IMR-90 (cell line): ENCODE data around the gene EFHD1. TPM values are rescaled to one million over a fixed set of nuclear protein-coding genes. Genes with fewer than 3 reads are reported as not detected.

Experiments
- ATAC-seq: fragments of 200-7000 bp; cut with Tn5 transposase; 2 replicates; pipeline ENCODE4 v1.9.1; 2020; ENCODE audit warnings: low read depth, mild to moderate bottlenecking, moderate library complexity
- BruUV-seq: library from RNA; stranded (reverse); fragments of 400-500 nt; replicated peaks from 2 replicates; lab custom pipeline; 2021; lab: Mats Ljungman, UMichigan
- CTCF ChIA-PET: fragments of 300-600 bp; formaldehyde crosslinking; extraction: SDS; loops from one replicate; lab custom pipeline; 2021; ENCODE audit warnings: antibody characterized with exemption; lab: Yijun Ruan, JAX
- POLR2A ChIA-PET: fragments of 300-600 bp; sonication (Branson Sonifier 250); formaldehyde crosslinking; loops from one replicate; lab custom pipeline; 2022; ENCODE audit warnings: antibody characterized with exemption; ENCODE audit not compliant: unreplicated experiment; lab: Charles Lee
- DNase-seq: peaks from one replicate; pipeline ENCODE4 v3.0.0; 2013
- H2AFZ ChIP-seq: replicated peaks from 2 replicates; pipeline ENCODE3; 2013; ENCODE audit warnings: low read length, mild to moderate bottlenecking; ENCODE audit not compliant: poor library complexity
- H2AK5ac ChIP-seq: 2 replicates; pipeline ENCODE4 v1.6.1; 2013; ENCODE audit warnings: low read depth, low read length, inconsistent platforms
- H2AK9ac ChIP-seq: replicated peaks from 2 replicates; pipeline ENCODE3; 2013; ENCODE audit warnings: mild to moderate bottlenecking, low read depth, low read length, moderate library complexity; ENCODE audit not compliant: poor library complexity
- H2BK120ac ChIP-seq: 2 replicates; pipeline ENCODE4 v1.6.1; 2013; ENCODE audit warnings: low read depth, low read length, inconsistent platforms
- H2BK15ac ChIP-seq: 3 replicates; pipeline ENCODE4 v1.6.1; 2013; ENCODE audit warnings: low read depth, low read length, inconsistent platforms
- H2BK20ac ChIP-seq: 2 replicates; pipeline ENCODE4 v1.6.1; 2013; ENCODE audit warnings: low read depth, mild to moderate bottlenecking, inconsistent platforms, low read length, moderate library complexity
- H2BK5ac ChIP-seq: 2 replicates; pipeline ENCODE4 v1.6.1; 2013; ENCODE audit warnings: mild to moderate bottlenecking, low read depth, low read length, inconsistent platforms; ENCODE audit not compliant: poor library complexity, severe bottlenecking
- H3K14ac ChIP-seq: replicated peaks from 2 replicates; pipeline ENCODE4 v1.6.1; 2013; ENCODE audit warnings: low read depth, low read length, inconsistent platforms
- H3K18ac ChIP-seq: 2 replicates; pipeline ENCODE4 v1.6.1; 2013; ENCODE audit warnings: low read depth, low read length, control low read depth
- H3K23ac ChIP-seq: 2 replicates; pipeline ENCODE4 v1.6.1; 2013; ENCODE audit warnings: low read depth, low read length, inconsistent platforms
- H3K27ac ChIP-seq: 2 replicates; pipeline ENCODE4 v1.5.1; 2013; ENCODE audit warnings: mild to moderate bottlenecking, control low read depth, low read length; ENCODE audit not compliant: insufficient read depth
- H3K27me3 ChIP-seq: 2 replicates; pipeline ENCODE4 v1.6.1; 2013; ENCODE audit warnings: low read length; ENCODE audit not compliant: control insufficient read depth, insufficient read depth
- H3K36me3 ChIP-seq: 2 replicates; pipeline ENCODE4 v1.6.1; 2013; ENCODE audit warnings: low read length, mixed read lengths; ENCODE audit not compliant: control insufficient read depth, insufficient read depth
- H3K4ac ChIP-seq: 2 replicates; pipeline ENCODE4 v1.6.1; 2013; ENCODE audit warnings: low read depth, low read length, inconsistent platforms
- H3K4me1 ChIP-seq: 2 replicates; pipeline ENCODE4 v1.6.1; 2013; ENCODE audit warnings: low read length, mixed read lengths; ENCODE audit not compliant: control insufficient read depth, insufficient read depth
- H3K4me2 ChIP-seq: 2 replicates; pipeline ENCODE4 v1.6.1; 2013; ENCODE audit warnings: low read depth, mild to moderate bottlenecking, control low read depth, low read length, moderate library complexity
- H3K4me3 ChIP-seq: 2 replicates; pipeline ENCODE4 v1.5.1; 2013; ENCODE audit warnings: low read depth, mild to moderate bottlenecking, control low read depth, low read length, moderate library complexity; ENCODE audit not compliant: insufficient read depth
- H3K56ac ChIP-seq: 2 replicates; pipeline ENCODE4 v1.6.1; 2013; ENCODE audit warnings: low read length, inconsistent platforms; ENCODE audit not compliant: insufficient read depth; ENCODE audit errors: extremely low read depth
- H3K79me1 ChIP-seq, 2 experiments: 2 replicates each; pipeline ENCODE4 v1.6.1; 2013; ENCODE audit warnings: low read length in 2 of 2, inconsistent platforms in 1 of 2, low read depth in 1 of 2
- H3K9ac ChIP-seq: 2 replicates; pipeline ENCODE4 v1.6.1; 2013; ENCODE audit warnings: low read depth, low read length, control low read depth
- H3K9me1 ChIP-seq: 2 replicates; pipeline ENCODE4 v1.6.1; 2013; ENCODE audit warnings: low read length, inconsistent platforms; ENCODE audit not compliant: insufficient read depth
- H3K9me3 ChIP-seq: 2 replicates; pipeline ENCODE4 v1.6.1; 2013; ENCODE audit warnings: low read length; ENCODE audit not compliant: control insufficient read depth, insufficient read depth
- H4K20me1 ChIP-seq: 2 replicates; pipeline ENCODE4 v1.6.1; 2013; ENCODE audit warnings: low read length, inconsistent platforms; ENCODE audit not compliant: insufficient read depth
- H4K5ac ChIP-seq: 2 replicates; pipeline ENCODE4 v1.6.1; 2013; ENCODE audit warnings: mild to moderate bottlenecking, low read depth, low read length, control low read depth
- H4K8ac ChIP-seq, 2 experiments: 2 replicates each; pipeline ENCODE4 v1.6.1; 2013; ENCODE audit warnings: low read depth in 2 of 2, low read length in 2 of 2, control low read depth in 1 of 2, inconsistent platforms in 1 of 2
- H4K91ac ChIP-seq: 2 replicates; pipeline ENCODE4 v1.6.1; 2013; ENCODE audit warnings: low read depth, low read length, inconsistent platforms; ENCODE audit not compliant: insufficient read depth
- BHLHE40 ChIP-seq: fragments of 150-350 bp; IDR thresholded peaks from 2 replicates; pipeline ENCODE4 v1.6.1; 2016; ENCODE audit warnings: mild to moderate bottlenecking, low read depth, low read length
- CEBPB ChIP-seq: IDR thresholded peaks from 2 replicates; pipeline ENCODE4 v1.6.1; 2012; ENCODE audit warnings: low read depth, low read length, improper control_type of control experiment
- CHD1 ChIP-seq: IDR thresholded peaks from 2 replicates; pipeline ENCODE4 v1.6.1; 2012; ENCODE audit warnings: low read depth, low read length, improper control_type of control experiment
- FOS ChIP-seq: fragments of 150-350 bp; IDR thresholded peaks from 2 replicates; pipeline ENCODE4 v1.6.1; 2016; ENCODE audit warnings: low read depth, low read length
- MAFK ChIP-seq: IDR thresholded peaks from 2 replicates; pipeline ENCODE4 v1.6.1; 2012; ENCODE audit warnings: low read depth, low read length, improper control_type of control experiment
- MAZ ChIP-seq: IDR thresholded peaks from 2 replicates; pipeline ENCODE4 v1.6.1; 2012; ENCODE audit warnings: low read depth, mild to moderate bottlenecking, low read length, improper control_type of control experiment, moderate library complexity, borderline replicate concordance
- MXI1 ChIP-seq: IDR thresholded peaks from 2 replicates; pipeline ENCODE4 v1.6.1; 2012; ENCODE audit warnings: low read depth, mild to moderate bottlenecking, low read length, moderate library complexity, borderline replicate concordance
- NFE2L2 ChIP-seq: fragments of 150-350 bp; IDR thresholded peaks from 2 replicates; pipeline ENCODE4 v1.6.1; 2016; ENCODE audit warnings: low read depth, mild to moderate bottlenecking, low read length
- POLR2A ChIP-seq: IDR thresholded peaks from 2 replicates; pipeline ENCODE4 v1.6.1; 2012; ENCODE audit warnings: mild to moderate bottlenecking, low read depth, low read length
- RAD21 ChIP-seq: IDR thresholded peaks from 2 replicates; pipeline ENCODE4 v1.6.1; 2012; ENCODE audit warnings: low read length, improper control_type of control experiment
- RCOR1 ChIP-seq: IDR thresholded peaks from 2 replicates; pipeline ENCODE4 v1.6.1; 2012; ENCODE audit warnings: mild to moderate bottlenecking, low read length, improper control_type of control experiment; ENCODE audit not compliant: insufficient replicate concordance
- RFX5 ChIP-seq: IDR thresholded peaks from 2 replicates; pipeline ENCODE4 v1.8.0; 2012; ENCODE audit warnings: low read depth, mild to moderate bottlenecking, low read length, moderate library complexity
- SMC3 ChIP-seq: fragments of 150-350 bp; IDR thresholded peaks from 2 replicates; pipeline ENCODE4 v1.6.1; 2016; ENCODE audit warnings: low read depth, mild to moderate bottlenecking, antibody characterized with exemption, low read length, moderate library complexity
- WGBS, 2 experiments: methylation state at CpG; one replicate each; pipeline versions ENCODE4 v1.1.5 to v1.1.7; 2013; ENCODE audit warnings: missing lambda C conversion rate in 2 of 2; ENCODE audit not compliant: insufficient read length in 1 of 2; ENCODE audit errors: extremely low coverage in 2 of 2; 5-methylcytosine and 5-hydroxymethylcytosine counted together
- dilution Hi-C: fragments of 300-500 bp; cut with HindIII; formaldehyde crosslinking; loops from one replicate; pipeline ENCODE4 v1.14.3; 2018; ENCODE audit warnings: low sequenced_read_pairs; ENCODE audit not compliant: unreplicated experiment
- in situ Hi-C: fragments of 300-500 bp; cut with MboI; formaldehyde crosslinking; loops from 3 replicates; pipeline ENCODE4 v1.14.3; 2019; ENCODE audit warnings: low sequenced_read_pairs, inconsistent platforms, mixed read lengths
- intact Hi-C: fragments of 100-400 bp; cut with micrococcal nuclease; formaldehyde crosslinking; loops from 2 replicates; pipeline ENCODE4 v1.10.0; 2022
- polyA plus RNA-seq, 3 experiments: library from polyadenylated mRNA; depleted of rRNA; stranded (reverse); fragments of >200 nt; gene quantifications; 2 replicates each; pipeline ENCODE4 v1.2.3, GENCODE V29; 2012; ENCODE audit warnings: low replicate concordance in 1 of 3
- total RNA-seq: library from RNA; depleted of rRNA; stranded (reverse); fragments of >200 nt; gene quantifications from 2 replicates; pipeline ENCODE4 v1.2.3, GENCODE V29; 2012
- TF ChIP-seq, protein P1 (sequence below): fragments of 150-350 bp; IDR thresholded peaks from 2 replicates; pipeline ENCODE4 v1.6.1; 2016; ENCODE audit warnings: low read depth, mild to moderate bottlenecking, low read length, moderate library complexity, borderline replicate concordance
- TF ChIP-seq, protein P2 (sequence below): conservative IDR thresholded peaks from 2 replicates; pipeline ENCODE4 v1.5.1; 2012; ENCODE audit warnings: mild to moderate bottlenecking, low read depth, low read length, improper control_type of control experiment
- TF ChIP-seq, protein P3 (sequence below): fragments of 150-350 bp; IDR thresholded peaks from 2 replicates; pipeline ENCODE4 v1.6.1; 2017; ENCODE audit warnings: mild to moderate bottlenecking, antibody characterized with exemption, low read length, low read depth

Gene EFHD1
- total and polyA plus RNA-seq, 2 of the 4 experiments (the other 2 are of a cell fraction) = 0.27 TPM; not detected in 1

DNA sequence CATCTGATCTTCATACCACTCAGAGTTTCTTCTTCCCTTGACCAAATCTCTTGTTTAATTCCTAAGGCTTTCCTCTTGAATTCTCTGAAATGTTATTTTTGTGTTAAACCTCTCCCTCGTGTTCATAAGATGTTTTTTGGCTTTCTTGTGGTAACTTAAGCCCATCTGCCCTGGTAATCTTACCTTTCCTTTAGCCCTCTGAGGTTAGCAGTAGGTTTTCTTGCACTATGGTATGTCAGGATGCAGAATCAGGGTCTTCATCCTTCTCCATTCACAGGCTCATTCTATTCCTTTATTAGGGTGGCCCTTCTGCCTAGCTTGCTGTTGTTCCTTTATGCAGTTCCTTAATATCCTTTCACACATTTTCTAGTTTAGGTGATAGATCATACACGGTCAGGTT is 87.9 kb downstream of the EFHD1 start:
- DNase-seq (no peak), ATAC-seq (no peak)
- no peak overlapping the region for H3K9ac ChIP-seq
- in situ Hi-C loops (no loop called here), intact Hi-C loops (no loop called here), dilution Hi-C loops (no loop called here)
- no peak overlapping the region for H4K91ac ChIP-seq
- H4K5ac ChIP-seq = no peak overlapping the region
- H3K4ac ChIP-seq = no peak overlapping the region
- H2AK5ac ChIP-seq = no peak overlapping the region
- peaks cover 45% of the 10 kb centered on the region for H4K20me1 ChIP-seq
- no CpG with 5 or more reads among the region's 2 CpGs for WGBS, 2 experiments
- BruUV-seq = no TSS peak
- H4K8ac ChIP-seq = no peak overlapping the region
- peaks cover 26 to 60% of the 10 kb centered on the region in 2 experiments for H3K79me1 ChIP-seq
- POLR2A ChIA-PET = no interaction called here
- no peak overlapping the region for H3K4me3 ChIP-seq
- CTCF ChIA-PET = no interaction called here
- H2BK20ac ChIP-seq = no peak overlapping the region
- H3K27me3 ChIP-seq = no peaks in the 10 kb centered on the region
- H3K56ac ChIP-seq = no peak overlapping the region
- no peaks in the 10 kb centered on the region for H3K9me3 ChIP-seq
- no peaks in the 10 kb centered on the region for H3K4me1 ChIP-seq
- no peak overlapping the region for H2BK15ac ChIP-seq
- no peak overlapping the region for H2BK5ac ChIP-seq
- no peak overlapping the region for H3K23ac ChIP-seq
- no peak overlapping the region for H3K27ac ChIP-seq
- H2AK9ac ChIP-seq = no peak overlapping the region
- peaks cover 17% of the 10 kb centered on the region for H3K36me3 ChIP-seq
- H2BK120ac ChIP-seq = no peak overlapping the region
- H3K14ac ChIP-seq = no peak overlapping the region
- no peak overlapping the region for H3K4me2 ChIP-seq
- no peaks in the 10 kb centered on the region; the same call in 1 of the 2 replicates for H3K9me1 ChIP-seq
- H3K18ac ChIP-seq = no peak overlapping the region
- no peak for TF ChIP-seq CHD1
- no peak for TF ChIP-seq BHLHE40
- TF ChIP-seq FOS = no peak
- no peak for TF ChIP-seq NFE2L2
- TF ChIP-seq SMC3 = no peak
- TF ChIP-seq MAFK = no peak
- TF ChIP-seq CEBPB = no peak
- TF ChIP-seq RCOR1 = no peak
- TF ChIP-seq MAZ = no peak
- TF ChIP-seq, protein P1, sequence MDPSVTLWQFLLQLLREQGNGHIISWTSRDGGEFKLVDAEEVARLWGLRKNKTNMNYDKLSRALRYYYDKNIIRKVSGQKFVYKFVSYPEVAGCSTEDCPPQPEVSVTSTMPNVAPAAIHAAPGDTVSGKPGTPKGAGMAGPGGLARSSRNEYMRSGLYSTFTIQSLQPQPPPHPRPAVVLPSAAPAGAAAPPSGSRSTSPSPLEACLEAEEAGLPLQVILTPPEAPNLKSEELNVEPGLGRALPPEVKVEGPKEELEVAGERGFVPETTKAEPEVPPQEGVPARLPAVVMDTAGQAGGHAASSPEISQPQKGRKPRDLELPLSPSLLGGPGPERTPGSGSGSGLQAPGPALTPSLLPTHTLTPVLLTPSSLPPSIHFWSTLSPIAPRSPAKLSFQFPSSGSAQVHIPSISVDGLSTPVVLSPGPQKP = no peak
- TF ChIP-seq POLR2A = no peak
- no peak for TF ChIP-seq MXI1
- no peak for TF ChIP-seq RAD21
- TF ChIP-seq, protein P2, sequence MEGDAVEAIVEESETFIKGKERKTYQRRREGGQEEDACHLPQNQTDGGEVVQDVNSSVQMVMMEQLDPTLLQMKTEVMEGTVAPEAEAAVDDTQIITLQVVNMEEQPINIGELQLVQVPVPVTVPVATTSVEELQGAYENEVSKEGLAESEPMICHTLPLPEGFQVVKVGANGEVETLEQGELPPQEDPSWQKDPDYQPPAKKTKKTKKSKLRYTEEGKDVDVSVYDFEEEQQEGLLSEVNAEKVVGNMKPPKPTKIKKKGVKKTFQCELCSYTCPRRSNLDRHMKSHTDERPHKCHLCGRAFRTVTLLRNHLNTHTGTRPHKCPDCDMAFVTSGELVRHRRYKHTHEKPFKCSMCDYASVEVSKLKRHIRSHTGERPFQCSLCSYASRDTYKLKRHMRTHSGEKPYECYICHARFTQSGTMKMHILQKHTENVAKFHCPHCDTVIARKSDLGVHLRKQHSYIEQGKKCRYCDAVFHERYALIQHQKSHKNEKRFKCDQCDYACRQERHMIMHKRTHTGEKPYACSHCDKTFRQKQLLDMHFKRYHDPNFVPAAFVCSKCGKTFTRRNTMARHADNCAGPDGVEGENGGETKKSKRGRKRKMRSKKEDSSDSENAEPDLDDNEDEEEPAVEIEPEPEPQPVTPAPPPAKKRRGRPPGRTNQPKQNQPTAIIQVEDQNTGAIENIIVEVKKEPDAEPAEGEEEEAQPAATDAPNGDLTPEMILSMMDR = no peak
- no peak for TF ChIP-seq RFX5
- TF ChIP-seq, protein P3, sequence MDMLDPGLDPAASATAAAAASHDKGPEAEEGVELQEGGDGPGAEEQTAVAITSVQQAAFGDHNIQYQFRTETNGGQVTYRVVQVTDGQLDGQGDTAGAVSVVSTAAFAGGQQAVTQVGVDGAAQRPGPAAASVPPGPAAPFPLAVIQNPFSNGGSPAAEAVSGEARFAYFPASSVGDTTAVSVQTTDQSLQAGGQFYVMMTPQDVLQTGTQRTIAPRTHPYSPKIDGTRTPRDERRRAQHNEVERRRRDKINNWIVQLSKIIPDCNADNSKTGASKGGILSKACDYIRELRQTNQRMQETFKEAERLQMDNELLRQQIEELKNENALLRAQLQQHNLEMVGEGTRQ = no peak
- H2AFZ ChIP-seq = no peak overlapping the region
